GM19467 (cell line): ENCODE measurements around the gene FHL5.
"Not testable (repeated sequence)": the region's sequence is repeated elsewhere in the genome, so short reads cannot be mapped to it uniquely, and the experiment has no call there.

Experiments
- ATAC-seq: cut with Tn5 transposase; IDR thresholded peaks from one replicate; pipeline ENCODE4 v1.9.1; 2021; ENCODE audit warnings: mild to moderate bottlenecking, moderate library complexity; ENCODE audit not compliant: unreplicated experiment

Gene FHL5

GRCh38 chr6:96608074-96608473 is 45.1 kb downstream of the FHL5 start:
- no peak for ATAC-seq

- ATAC-seq = no peak
Measured at GRCh38 chr6:96610019-96610418, 47.1 kb downstream of the FHL5 start.

- peak; percentile 74 for ATAC-seq
Measured at GRCh38 chr6:96611342-96611991, 48.5 kb downstream of the FHL5 start.

GRCh38 chr6:96613291-96613999 is 50.5 kb downstream of the FHL5 start:
- no peak for ATAC-seq

- ATAC-seq = no peak
Measured at GRCh38 chr6:96620851-96621250, 57.9 kb downstream of the FHL5 start.

GRCh38 chr6:96621983-96622382 is 59.1 kb downstream of the FHL5 start:
- ATAC-seq = no peak

GRCh38 chr6:96624957-96625356 is 62.0 kb downstream of the FHL5 start:
- ATAC-seq = no peak

GRCh38 chr6:96626759-96627364 is 63.9 kb downstream of the FHL5 start:
- peak; percentile 90 for ATAC-seq

- ATAC-seq = no peak
Measured at GRCh38 chr6:96631248-96631647, 68.3 kb downstream of the FHL5 start.

- ATAC-seq = not testable (repeated sequence)
Measured at GRCh38 chr6:96637979-96638378, 75.1 kb downstream of the FHL5 start.

- no peak for ATAC-seq
Measured at GRCh38 chr6:96645106-96645505, 82.2 kb downstream of the FHL5 start.

GRCh38 chr6:96649926-96650325 is 87.0 kb downstream of the FHL5 start:
- no peak for ATAC-seq

- ATAC-seq = peak; percentile 84
Measured at GRCh38 chr6:96651816-96652215, 88.9 kb downstream of the FHL5 start.

GRCh38 chr6:96652552-96652951 is 89.6 kb downstream of the FHL5 start:
- ATAC-seq = no peak

GRCh38 chr6:96653181-96653580 is 90.3 kb downstream of the FHL5 start:
- no peak for ATAC-seq

- no peak for ATAC-seq
Measured at GRCh38 chr6:96656567-96656966, 93.6 kb downstream of the FHL5 start.

GRCh38 chr6:96657344-96657743 is 94.4 kb downstream of the FHL5 start:
- no peak for ATAC-seq

GRCh38 chr6:96659084-96659845 is 96.3 kb downstream of the FHL5 start:
- no peak for ATAC-seq
